DND-41 (cell line): ENCODE results near the gene NRG2.

Source experiments
- ATAC-seq: fragments of 200-7000 bp; cut with Tn5 transposase; 3 replicates; pipeline ENCODE4 v1.9.1; 2021; ENCODE audit warnings: low read depth; ENCODE audit not compliant: insufficient read depth
- DNase-seq: peaks from one replicate; pipeline ENCODE4 v3.0.0-alpha.2; 2020
- H2AFZ ChIP-seq: 2 replicates; pipeline ENCODE4 v1.6.0; 2012; ENCODE audit warnings: low read depth, low read length
- H3K27ac ChIP-seq: 2 replicates; pipeline ENCODE4 v1.5.1; 2012; ENCODE audit warnings: low read length, inconsistent platforms
- H3K27me3 ChIP-seq: fragments of 200-600 bp; sonication (generic); 2 replicates; pipeline ENCODE4 v1.6.0; 2012; ENCODE audit warnings: low read length, mild to moderate bottlenecking, inconsistent platforms; ENCODE audit not compliant: insufficient read depth, poor library complexity
- H3K36me3 ChIP-seq: 2 replicates; pipeline ENCODE4 v1.5.1; 2012; ENCODE audit warnings: low read length, inconsistent platforms; ENCODE audit not compliant: insufficient read depth
- H3K4me1 ChIP-seq: 2 replicates; pipeline ENCODE4 v1.5.1; 2012; ENCODE audit warnings: mild to moderate bottlenecking, low read length; ENCODE audit not compliant: insufficient read depth
- H3K4me2 ChIP-seq: 2 replicates; pipeline ENCODE4 v1.6.0; 2012; ENCODE audit warnings: mild to moderate bottlenecking, moderate library complexity, low read length, inconsistent platforms; ENCODE audit not compliant: insufficient read depth
- H3K4me3 ChIP-seq, 2 experiments: fragments of 200-600 bp in 1 of 2; shearing (Covaris generic) in 1 of 2; 2 replicates each; pipeline ENCODE4 v1.5.1; 2012 to 2016; ENCODE audit warnings: inconsistent platforms in 2 of 2, low read length in 2 of 2, mild to moderate bottlenecking in 2 of 2, low read depth in 1 of 2, moderate library complexity in 1 of 2
- H3K79me2 ChIP-seq: 2 replicates; pipeline ENCODE4 v1.6.0; 2012; ENCODE audit warnings: low read length, inconsistent platforms; ENCODE audit not compliant: insufficient read depth
- H3K9ac ChIP-seq: 2 replicates; pipeline ENCODE4 v1.6.0; 2012; ENCODE audit warnings: low read depth, mild to moderate bottlenecking, inconsistent platforms, low read length, moderate library complexity
- H3K9me3 ChIP-seq: 2 replicates; pipeline ENCODE4 v1.5.1; 2012; ENCODE audit warnings: low read length, moderate library complexity, mild to moderate bottlenecking, inconsistent platforms; ENCODE audit not compliant: insufficient read depth, severe bottlenecking
- H4K20me1 ChIP-seq: 2 replicates; pipeline ENCODE4 v1.6.0; 2012; ENCODE audit warnings: low read length; ENCODE audit not compliant: insufficient read depth
- EZH2 ChIP-seq: IDR thresholded peaks from 3 replicates; pipeline ENCODE4 v1.6.1; 2012; ENCODE audit warnings: borderline replicate concordance, low read depth, mild to moderate bottlenecking, moderate library complexity, low read length, inconsistent platforms; ENCODE audit not compliant: severe bottlenecking
- TF ChIP-seq, protein P1 (sequence below): IDR thresholded peaks from 2 replicates; pipeline ENCODE4 v1.5.1; 2012; ENCODE audit warnings: borderline replicate concordance, low read length, moderate library complexity, mild to moderate bottlenecking; ENCODE audit not compliant: poor library complexity, severe bottlenecking; ENCODE audit errors: extremely low read depth

Gene NRG2

DNA sequence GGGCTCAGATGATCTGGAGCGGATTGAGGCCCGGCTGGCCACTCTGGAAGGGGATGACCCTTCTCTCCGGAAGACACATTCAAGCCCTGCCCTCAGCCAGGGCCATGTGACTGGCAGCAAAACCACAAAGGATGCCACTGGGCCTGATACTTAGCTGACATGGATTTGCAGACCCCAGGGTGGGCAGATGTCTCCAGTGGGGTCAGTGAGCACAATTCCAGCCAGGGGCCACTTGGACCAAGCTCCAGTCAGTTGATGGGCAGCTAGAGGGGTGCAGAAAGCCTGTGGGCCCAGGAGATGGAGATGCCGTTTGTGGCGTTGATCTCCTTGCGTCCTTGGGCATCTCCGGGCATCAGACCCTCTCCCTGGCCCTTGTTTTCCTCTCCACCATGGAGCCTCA is 200.8 kb downstream of the NRG2 start:
- Histone ChIP-seq H3K79me2 (no peaks in the 10 kb centered on the region), H4K20me1 (no peaks in the 10 kb centered on the region), H3K27me3 (peaks cover 8% of the 10 kb centered on the region), H3K9ac (no peak overlapping the region), H3K27ac (no peak overlapping the region), H3K4me2 (no peak overlapping the region), H2AFZ (no peak overlapping the region), H3K9me3 (no peaks in the 10 kb centered on the region), H3K4me1 (no peaks in the 10 kb centered on the region), H3K4me3 (no peak overlapping the region), H3K36me3 (no peaks in the 10 kb centered on the region)
- ATAC-seq (no peak), DNase-seq (no peak)
- TF ChIP-seq, protein P1, sequence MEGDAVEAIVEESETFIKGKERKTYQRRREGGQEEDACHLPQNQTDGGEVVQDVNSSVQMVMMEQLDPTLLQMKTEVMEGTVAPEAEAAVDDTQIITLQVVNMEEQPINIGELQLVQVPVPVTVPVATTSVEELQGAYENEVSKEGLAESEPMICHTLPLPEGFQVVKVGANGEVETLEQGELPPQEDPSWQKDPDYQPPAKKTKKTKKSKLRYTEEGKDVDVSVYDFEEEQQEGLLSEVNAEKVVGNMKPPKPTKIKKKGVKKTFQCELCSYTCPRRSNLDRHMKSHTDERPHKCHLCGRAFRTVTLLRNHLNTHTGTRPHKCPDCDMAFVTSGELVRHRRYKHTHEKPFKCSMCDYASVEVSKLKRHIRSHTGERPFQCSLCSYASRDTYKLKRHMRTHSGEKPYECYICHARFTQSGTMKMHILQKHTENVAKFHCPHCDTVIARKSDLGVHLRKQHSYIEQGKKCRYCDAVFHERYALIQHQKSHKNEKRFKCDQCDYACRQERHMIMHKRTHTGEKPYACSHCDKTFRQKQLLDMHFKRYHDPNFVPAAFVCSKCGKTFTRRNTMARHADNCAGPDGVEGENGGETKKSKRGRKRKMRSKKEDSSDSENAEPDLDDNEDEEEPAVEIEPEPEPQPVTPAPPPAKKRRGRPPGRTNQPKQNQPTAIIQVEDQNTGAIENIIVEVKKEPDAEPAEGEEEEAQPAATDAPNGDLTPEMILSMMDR: no peak
- no peak for TF ChIP-seq EZH2

DNA sequence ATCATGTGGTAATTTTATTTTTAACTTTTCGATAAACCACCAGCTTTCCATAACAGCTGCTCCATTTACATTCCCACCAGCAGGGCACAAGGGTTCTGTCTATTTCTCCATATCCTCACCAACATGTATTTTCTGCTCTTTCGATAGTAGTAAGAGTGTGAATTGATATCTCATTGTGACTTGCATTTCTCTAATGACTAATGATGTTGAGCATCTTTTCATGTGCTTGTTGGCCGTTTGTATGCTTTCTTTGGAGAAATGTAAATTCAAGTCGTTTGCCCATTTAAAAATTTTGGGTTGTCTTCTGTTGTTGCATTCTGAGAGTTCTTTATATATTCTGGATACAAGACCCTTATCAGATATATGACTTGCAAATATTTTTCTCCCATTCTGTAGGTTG is 201.6 kb downstream of the NRG2 start:
- Histone ChIP-seq H3K27me3 (peaks cover 5% of the 10 kb centered on the region), H3K4me1 (no peaks in the 10 kb centered on the region), H3K27ac (no peak overlapping the region), H3K4me2 (no peak overlapping the region), H3K4me3 (no peak overlapping the region), H3K9me3 (no peaks in the 10 kb centered on the region), H4K20me1 (no peaks in the 10 kb centered on the region), H2AFZ (no peak overlapping the region), H3K79me2 (no peaks in the 10 kb centered on the region), H3K36me3 (no peaks in the 10 kb centered on the region), H3K9ac (no peak overlapping the region)
- no peak for ATAC-seq
- DNase-seq: no peak
- no peak for TF ChIP-seq EZH2
- TF ChIP-seq, protein P1: no peak

DNA sequence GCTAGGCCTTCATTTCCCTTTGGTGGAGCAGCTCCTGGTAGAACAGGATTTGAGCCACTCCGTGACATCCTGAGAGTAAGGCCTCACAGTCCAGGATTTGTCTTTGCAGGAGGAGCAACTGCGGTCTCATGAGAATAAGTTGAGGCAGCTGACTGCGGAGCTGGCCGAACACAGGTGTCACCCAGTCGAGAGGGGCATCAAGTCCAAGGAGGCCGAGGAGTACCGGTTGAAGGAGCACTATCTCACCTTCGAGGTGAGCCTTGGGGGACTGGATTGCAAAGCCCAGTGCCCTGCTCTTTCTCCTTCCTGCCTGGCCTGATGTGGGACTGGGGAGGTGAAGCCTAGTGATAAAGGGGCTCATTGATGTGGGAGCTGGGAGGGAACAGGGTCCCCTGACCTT is 203.2 kb downstream of the NRG2 start:
- TF ChIP-seq, protein P1: no peak
- TF ChIP-seq EZH2: no peak
- no peaks in the 10 kb centered on the region for H3K4me1 ChIP-seq

DNA sequence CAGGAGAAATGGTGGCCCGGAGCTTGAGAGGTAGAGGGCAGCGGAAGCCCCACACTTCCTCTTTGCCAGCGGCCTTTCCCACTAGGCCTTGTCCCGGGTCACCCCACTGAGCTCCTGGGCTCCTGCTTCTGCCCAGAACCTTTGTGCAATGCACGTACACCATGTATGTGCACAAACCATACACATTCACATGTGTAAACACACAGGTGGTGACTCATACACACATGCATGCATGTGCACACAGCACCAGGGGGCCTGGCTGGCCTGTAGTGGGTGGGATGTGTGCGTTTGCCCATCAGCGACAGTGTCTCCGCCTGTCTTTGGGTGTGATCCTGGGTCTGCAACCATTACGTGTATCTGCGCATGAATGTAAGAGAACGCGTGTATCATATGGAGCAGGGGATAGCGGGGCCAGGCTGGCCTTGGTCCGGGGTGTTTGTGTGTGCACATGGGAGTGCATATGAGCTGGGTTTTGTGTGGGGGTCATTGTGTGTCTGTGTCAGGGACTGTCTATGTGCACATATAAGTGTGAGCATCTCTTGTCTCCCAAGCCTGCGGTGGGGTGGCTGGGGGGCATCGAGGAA is 203.8 kb downstream of the NRG2 start:
- Histone ChIP-seq H3K9ac (no peak overlapping the region), H3K79me2 (no peaks in the 10 kb centered on the region), H3K27ac (no peak overlapping the region), H3K9me3 (no peaks in the 10 kb centered on the region), H3K4me2 (no peak overlapping the region), H2AFZ (no peak overlapping the region), H3K4me1 (no peaks in the 10 kb centered on the region), H3K36me3 (no peaks in the 10 kb centered on the region), H3K4me3 (no peak overlapping the region), H3K27me3 (no peaks in the 10 kb centered on the region), H4K20me1 (no peaks in the 10 kb centered on the region)
- TF ChIP-seq, protein P1: no peak
- TF ChIP-seq EZH2: no peak
- no peak for ATAC-seq
- no peak for DNase-seq

More for the DNA sequence above, 203.2 kb downstream of the NRG2 start:
- DNase-seq: no peak
- Histone ChIP-seq H3K36me3 (no peaks in the 10 kb centered on the region), H4K20me1 (no peaks in the 10 kb centered on the region), H3K4me3 (no peak overlapping the region), H3K4me2 (no peak overlapping the region), H3K9ac (no peak overlapping the region), H2AFZ (no peak overlapping the region), H3K27ac (no peak overlapping the region), H3K27me3 (no peaks in the 10 kb centered on the region), H3K79me2 (no peaks in the 10 kb centered on the region), H3K9me3 (no peaks in the 10 kb centered on the region)
- ATAC-seq: no peak
